ENCODE data around the gene OTOG.

DNA sequence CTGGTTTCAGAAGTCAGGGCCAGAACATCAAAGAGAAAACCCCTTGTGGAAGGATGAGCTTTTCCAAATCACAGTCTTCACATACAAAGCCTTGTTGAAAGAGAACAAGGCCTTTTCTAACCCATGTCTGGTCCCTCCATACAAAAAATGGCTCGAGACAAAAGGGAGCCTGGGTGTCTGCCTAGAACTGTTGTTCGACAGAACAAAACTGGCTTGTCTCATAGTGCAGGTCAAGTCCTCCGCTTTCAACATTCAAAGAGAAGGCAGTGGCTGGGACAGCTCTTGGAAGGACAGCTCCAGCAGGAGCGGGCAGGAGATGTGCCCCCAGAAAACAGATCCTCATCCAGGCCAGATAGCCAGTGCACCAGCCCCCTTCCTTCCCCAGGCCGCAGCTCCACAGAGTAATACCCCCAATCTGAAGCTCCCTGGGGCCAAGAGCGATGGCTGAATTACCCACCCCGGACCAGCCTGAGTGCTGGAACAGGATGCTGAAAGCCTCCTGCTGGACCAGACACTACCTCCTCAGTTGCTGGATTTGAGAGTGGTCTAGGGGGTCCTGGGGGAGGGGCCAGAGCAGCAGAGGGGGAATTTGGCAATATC is 30.4 kb upstream of the OTOG start:
- TF ChIP-seq, protein P1, sequence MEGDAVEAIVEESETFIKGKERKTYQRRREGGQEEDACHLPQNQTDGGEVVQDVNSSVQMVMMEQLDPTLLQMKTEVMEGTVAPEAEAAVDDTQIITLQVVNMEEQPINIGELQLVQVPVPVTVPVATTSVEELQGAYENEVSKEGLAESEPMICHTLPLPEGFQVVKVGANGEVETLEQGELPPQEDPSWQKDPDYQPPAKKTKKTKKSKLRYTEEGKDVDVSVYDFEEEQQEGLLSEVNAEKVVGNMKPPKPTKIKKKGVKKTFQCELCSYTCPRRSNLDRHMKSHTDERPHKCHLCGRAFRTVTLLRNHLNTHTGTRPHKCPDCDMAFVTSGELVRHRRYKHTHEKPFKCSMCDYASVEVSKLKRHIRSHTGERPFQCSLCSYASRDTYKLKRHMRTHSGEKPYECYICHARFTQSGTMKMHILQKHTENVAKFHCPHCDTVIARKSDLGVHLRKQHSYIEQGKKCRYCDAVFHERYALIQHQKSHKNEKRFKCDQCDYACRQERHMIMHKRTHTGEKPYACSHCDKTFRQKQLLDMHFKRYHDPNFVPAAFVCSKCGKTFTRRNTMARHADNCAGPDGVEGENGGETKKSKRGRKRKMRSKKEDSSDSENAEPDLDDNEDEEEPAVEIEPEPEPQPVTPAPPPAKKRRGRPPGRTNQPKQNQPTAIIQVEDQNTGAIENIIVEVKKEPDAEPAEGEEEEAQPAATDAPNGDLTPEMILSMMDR (IDR thresholded peaks at IDR 0.05; ENCODE audit: insufficient read depth, low read length), result no peak
- TF ChIP-seq, protein P2, sequence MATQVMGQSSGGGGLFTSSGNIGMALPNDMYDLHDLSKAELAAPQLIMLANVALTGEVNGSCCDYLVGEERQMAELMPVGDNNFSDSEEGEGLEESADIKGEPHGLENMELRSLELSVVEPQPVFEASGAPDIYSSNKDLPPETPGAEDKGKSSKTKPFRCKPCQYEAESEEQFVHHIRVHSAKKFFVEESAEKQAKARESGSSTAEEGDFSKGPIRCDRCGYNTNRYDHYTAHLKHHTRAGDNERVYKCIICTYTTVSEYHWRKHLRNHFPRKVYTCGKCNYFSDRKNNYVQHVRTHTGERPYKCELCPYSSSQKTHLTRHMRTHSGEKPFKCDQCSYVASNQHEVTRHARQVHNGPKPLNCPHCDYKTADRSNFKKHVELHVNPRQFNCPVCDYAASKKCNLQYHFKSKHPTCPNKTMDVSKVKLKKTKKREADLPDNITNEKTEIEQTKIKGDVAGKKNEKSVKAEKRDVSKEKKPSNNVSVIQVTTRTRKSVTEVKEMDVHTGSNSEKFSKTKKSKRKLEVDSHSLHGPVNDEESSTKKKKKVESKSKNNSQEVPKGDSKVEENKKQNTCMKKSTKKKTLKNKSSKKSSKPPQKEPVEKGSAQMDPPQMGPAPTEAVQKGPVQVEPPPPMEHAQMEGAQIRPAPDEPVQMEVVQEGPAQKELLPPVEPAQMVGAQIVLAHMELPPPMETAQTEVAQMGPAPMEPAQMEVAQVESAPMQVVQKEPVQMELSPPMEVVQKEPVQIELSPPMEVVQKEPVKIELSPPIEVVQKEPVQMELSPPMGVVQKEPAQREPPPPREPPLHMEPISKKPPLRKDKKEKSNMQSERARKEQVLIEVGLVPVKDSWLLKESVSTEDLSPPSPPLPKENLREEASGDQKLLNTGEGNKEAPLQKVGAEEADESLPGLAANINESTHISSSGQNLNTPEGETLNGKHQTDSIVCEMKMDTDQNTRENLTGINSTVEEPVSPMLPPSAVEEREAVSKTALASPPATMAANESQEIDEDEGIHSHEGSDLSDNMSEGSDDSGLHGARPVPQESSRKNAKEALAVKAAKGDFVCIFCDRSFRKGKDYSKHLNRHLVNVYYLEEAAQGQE (IDR thresholded peaks at IDR 0.05; ENCODE audit: insufficient replicate concordance, low read depth), result no peak
- no peak for TF ChIP-seq POLR2AphosphoS5 (IDR thresholded peaks at IDR 0.05; ENCODE audit: low read depth)
- no peak for TF ChIP-seq GABPA (IDR thresholded peaks at IDR 0.05; ENCODE audit: low read depth)

All from HL-60 (cell line).